Esophagus squamous epithelium (tissue), 5 donors: ENCODE data around the gene ZIC2. TPM values are rescaled to one million over a fixed set of nuclear protein-coding genes. Genes with fewer than 3 reads are reported as not detected.
"Not testable (repeated sequence)": the region's sequence is repeated elsewhere in the genome, so short reads cannot be mapped to it uniquely, and the experiment has no call there.

Source experiments
- DNase-seq: peaks from one replicate; lab custom pipeline; 2025; lab: John Stamatoyannopoulos, UW
- H3K27ac ChIP-seq, 4 donors: fragments of 200-600 bp; sonication (generic); one replicate each; pipeline ENCODE4 v1.5.1; 2016 to 2019; ENCODE audit warnings: mild to moderate bottlenecking in 1 of 4
- H3K27me3 ChIP-seq, 4 donors: fragments of 200-600 bp; sonication (generic); 1 replicate in 3 of 4; 2 replicates in 1 of 4; pipeline versions ENCODE4 v1.5.1 to v1.6.0; 2017 to 2021; ENCODE audit warnings: antibody characterized with exemption in 1 of 4
- H3K36me3 ChIP-seq, 3 donors: fragments of 200-600 bp; sonication (generic); one replicate each; pipeline ENCODE4 v1.5.1; 2016 to 2019
- H3K4me1 ChIP-seq, 3 donors: fragments of 200-600 bp; sonication (generic); one replicate each; pipeline ENCODE4 v1.5.1; 2017 to 2019
- H3K4me3 ChIP-seq, 4 donors: fragments of 200-600 bp; sonication (generic); 1 replicate in 3 of 4; 2 replicates in 1 of 4; pipeline ENCODE4 v1.5.1; 2016 to 2019; ENCODE audit warnings: mild to moderate bottlenecking in 2 of 4, moderate library complexity in 1 of 4
- H3K9me3 ChIP-seq, 3 donors: fragments of 200-600 bp; sonication (generic); one replicate each; pipeline ENCODE4 v1.5.1; 2016 to 2019
- POLR2A ChIP-seq, 4 donors: fragments of 450-650 bp; IDR thresholded peaks; one replicate each; pipeline ENCODE4 v1.6.1; 2017; ENCODE audit warnings: antibody characterized with exemption in 4 of 4, mild to moderate bottlenecking in 4 of 4, moderate library complexity in 3 of 4
- WGBS, 2 donors: methylation state at CpG; one replicate each; pipeline ENCODE4 v1.1.5; 2018; 5-methylcytosine and 5-hydroxymethylcytosine counted together
- intact Hi-C: fragments of 100-400 bp; cut with DNase I; formaldehyde crosslinking; loops from one replicate; pipeline ENCODE4 v1.15.0; 2022
- total RNA-seq, 4 donors: library from RNA; depleted of rRNA; stranded (reverse); fragments of >200 nt; gene quantifications; one replicate each; pipeline ENCODE4 v1.1.0, GENCODE V29; 2016
- TF ChIP-seq, protein P1 (sequence below), 6 experiments: fragments of 450-650 bp in 4 of 6; fragments of 200-600 bp in 2 of 6; sonication (generic) in 2 of 6; IDR thresholded peaks; one replicate each; pipeline ENCODE4 v1.5.1; 2016 to 2019; ENCODE audit warnings: antibody characterized with exemption in 6 of 6, mild to moderate bottlenecking in 4 of 6, moderate library complexity in 4 of 6
- donor health status: DM: yes; HTN: yes; CAD: no.

Gene ZIC2
- total RNA-seq, 4 donors from 2014 or later: under 0.01 TPM; not detected in 3

DNA sequence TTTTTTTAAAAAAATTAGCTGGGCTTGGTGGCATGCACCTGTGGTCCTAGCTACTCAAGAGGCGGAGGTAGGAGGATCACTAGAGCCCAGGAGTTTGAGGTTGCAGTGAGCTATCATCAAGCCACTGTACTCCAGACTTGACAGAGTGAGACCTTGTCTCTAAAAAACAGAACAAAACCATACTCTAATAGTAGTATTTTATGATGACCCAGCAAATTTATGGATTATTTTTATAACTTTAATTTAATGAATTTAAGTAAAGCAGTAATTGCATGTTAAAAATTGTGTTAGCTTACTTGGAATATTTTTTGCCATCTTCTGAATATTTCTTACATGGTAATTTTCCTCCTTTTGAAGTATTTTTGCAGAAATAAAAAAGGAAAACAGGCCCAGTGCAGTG is 48.3 kb downstream of the ZIC2 start:
- Histone ChIP-seq H3K36me3 (no peaks in the 10 kb centered on the region), H3K27me3 (no peaks in the 10 kb centered on the region), H3K4me1 (no peaks in the 10 kb centered on the region), H3K9me3 (no peaks in the 10 kb centered on the region), H3K4me3 (no peak overlapping the region), H3K27ac (no peak overlapping the region)
- TF ChIP-seq POLR2A (IDR thresholded peaks at IDR 0.05): no peak
- TF ChIP-seq, protein P1, sequence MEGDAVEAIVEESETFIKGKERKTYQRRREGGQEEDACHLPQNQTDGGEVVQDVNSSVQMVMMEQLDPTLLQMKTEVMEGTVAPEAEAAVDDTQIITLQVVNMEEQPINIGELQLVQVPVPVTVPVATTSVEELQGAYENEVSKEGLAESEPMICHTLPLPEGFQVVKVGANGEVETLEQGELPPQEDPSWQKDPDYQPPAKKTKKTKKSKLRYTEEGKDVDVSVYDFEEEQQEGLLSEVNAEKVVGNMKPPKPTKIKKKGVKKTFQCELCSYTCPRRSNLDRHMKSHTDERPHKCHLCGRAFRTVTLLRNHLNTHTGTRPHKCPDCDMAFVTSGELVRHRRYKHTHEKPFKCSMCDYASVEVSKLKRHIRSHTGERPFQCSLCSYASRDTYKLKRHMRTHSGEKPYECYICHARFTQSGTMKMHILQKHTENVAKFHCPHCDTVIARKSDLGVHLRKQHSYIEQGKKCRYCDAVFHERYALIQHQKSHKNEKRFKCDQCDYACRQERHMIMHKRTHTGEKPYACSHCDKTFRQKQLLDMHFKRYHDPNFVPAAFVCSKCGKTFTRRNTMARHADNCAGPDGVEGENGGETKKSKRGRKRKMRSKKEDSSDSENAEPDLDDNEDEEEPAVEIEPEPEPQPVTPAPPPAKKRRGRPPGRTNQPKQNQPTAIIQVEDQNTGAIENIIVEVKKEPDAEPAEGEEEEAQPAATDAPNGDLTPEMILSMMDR (IDR thresholded peaks at IDR 0.05): no peak
- no peak for DNase-seq
- intact Hi-C loops: no loop called here
- WGBS, 2 donors: 75 to 100% methylated on average over 1 of the region's 1 CpG

DNA sequence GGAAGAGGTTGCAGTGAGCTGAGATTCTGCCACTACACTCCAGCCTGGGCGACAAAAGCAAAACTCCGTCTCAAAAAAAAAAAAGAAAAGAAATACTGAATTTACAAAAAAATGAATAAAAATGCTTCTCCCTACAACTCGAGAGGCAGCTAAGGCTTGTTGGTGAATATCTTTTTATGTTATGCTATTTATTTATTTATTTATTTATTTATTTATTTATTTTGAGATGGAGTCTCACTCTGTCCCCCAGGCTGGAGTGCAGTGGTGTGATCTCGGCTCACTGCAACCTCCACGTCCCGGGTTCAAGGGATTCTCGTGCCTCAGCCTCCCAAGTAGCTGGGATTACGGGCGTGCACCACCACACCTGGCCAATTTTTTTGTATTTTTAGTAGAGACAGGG is 51.1 kb downstream of the ZIC2 start:
- intact Hi-C loops, H3K4me3 ChIP-seq, DNase-seq, H3K27ac ChIP-seq, H3K4me1 ChIP-seq, H3K36me3 ChIP-seq, H3K27me3 ChIP-seq, H3K9me3 ChIP-seq: not testable (repeated sequence)
- WGBS, 2 donors: 90 to 95% methylated on average over 9 of the region's 9 CpGs

DNA sequence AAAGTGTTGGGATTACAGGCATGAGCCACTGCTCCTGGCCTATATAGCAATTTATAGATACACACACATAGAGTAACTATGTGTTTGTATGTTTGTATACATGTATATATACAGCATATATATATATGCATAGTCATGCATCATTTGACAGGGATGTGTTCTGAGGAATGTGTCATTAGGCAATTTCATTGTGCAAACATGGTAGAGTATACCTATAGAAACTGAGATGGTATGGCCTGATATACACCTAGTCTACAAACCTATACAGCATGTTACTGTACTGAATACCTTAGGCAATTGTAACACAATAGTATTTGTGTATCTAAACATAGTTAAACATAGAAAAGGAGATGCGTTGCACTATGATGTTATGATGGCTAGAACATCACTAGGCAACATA is 54.4 kb downstream of the ZIC2 start:
- Histone ChIP-seq H3K27ac (no peak overlapping the region), H3K4me3 (no peak overlapping the region), H3K9me3 (no peaks in the 10 kb centered on the region), H3K4me1 (no peaks in the 10 kb centered on the region), H3K36me3 (no peaks in the 10 kb centered on the region), H3K27me3 (no peaks in the 10 kb centered on the region)
- TF ChIP-seq, protein P1 (IDR thresholded peaks at IDR 0.05): no peak
- no peak for TF ChIP-seq POLR2A (IDR thresholded peaks at IDR 0.05)
- DNase-seq: no peak
- intact Hi-C loops: no loop called here
- WGBS, 2 donors: 97 to 100% methylated on average over 1 of the region's 1 CpG

Other genes starting within 250 kb of the ZIC2 start
- gene ZIC5, start 10.0 kb upstream of the ZIC2 start, total RNA-seq: not detected
- gene PCCA, start 107.3 kb downstream of the ZIC2 start, total RNA-seq: 10 to 100 TPM; 21.5 to 46.5 (median 30.2) TPM